Measurements from ENCODE around the gene FHAD1.

FHAD1 gene

GRCh38 chr1:15330028-15330427 is 83.0 kb downstream of the FHAD1 start:
- no peak for DNase-seq

DNA sequence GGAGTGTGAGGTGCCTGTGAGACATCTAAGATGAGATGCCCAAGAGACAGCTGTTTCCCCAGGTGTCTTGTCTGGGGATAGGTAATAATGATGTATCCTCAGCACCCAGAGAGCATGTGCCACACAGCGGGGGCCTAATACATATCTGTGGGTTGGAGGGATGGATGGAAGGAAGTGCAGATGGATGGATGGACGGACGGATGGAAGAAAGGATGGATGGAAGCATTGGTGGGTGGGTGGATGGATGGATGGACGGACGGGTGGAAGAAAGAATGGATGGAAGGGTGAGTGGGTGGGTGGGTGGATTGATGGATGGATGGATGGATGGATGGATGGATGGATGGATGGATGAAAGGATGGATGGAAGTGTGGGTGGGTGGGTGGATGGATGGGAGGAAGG is 84.2 kb downstream of the FHAD1 start:
- no peak for DNase-seq

DNA sequence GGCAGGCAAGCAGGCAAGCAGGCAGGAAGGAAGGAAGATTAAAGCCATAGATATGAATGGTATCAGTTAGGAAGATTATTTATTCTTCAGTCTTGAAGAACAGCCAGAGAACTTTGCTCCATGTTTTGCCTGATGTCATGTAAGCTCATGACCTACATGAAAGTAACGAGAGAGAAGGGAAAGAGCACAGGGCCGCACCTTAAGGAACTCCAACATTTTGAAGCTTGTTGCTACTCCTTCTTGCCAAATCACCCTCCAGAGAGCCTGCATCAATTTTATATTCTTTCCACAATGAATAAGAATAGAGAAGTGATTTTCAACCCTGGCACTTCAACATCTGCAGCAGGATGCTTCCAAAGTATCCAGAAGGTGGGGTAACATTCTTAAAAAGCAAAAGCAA is 84.7 kb downstream of the FHAD1 start:
- DNase-seq = no peak

DNA sequence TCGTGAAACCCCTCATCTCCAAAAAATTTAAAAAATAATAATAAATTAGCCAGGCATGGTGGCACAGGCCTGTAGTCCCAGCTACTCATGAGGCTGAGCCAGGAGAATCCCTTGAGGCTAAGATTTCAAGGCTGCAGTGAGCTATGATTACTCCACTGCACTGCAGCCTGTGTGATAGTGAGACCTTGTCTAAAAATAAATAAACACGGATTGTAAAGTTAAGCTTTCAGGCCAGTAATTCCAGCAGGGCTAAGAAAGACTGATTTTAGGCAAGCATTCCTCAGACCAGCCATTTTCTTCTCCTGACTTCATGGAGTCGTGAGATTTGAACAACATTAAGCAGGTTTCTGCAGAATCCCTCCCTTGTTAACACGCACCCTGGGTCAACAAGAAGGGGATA is 85.5 kb downstream of the FHAD1 start:
- no peak for DNase-seq

GRCh38 chr1:15332952-15333715 is 86.1 kb downstream of the FHAD1 start:
- no peak for DNase-seq

GRCh38 chr1:15334995-15335394 is 88.0 kb downstream of the FHAD1 start:
- DNase-seq = no peak

GRCh38 chr1:15336866-15337265 is 89.8 kb downstream of the FHAD1 start:
- no peak for DNase-seq

- DNase-seq = no peak
Observed at GRCh38 chr1:15337656-15338402, 90.8 kb downstream of the FHAD1 start.

GRCh38 chr1:15339570-15339969 is 92.5 kb downstream of the FHAD1 start:
- DNase-seq = no peak

DNA sequence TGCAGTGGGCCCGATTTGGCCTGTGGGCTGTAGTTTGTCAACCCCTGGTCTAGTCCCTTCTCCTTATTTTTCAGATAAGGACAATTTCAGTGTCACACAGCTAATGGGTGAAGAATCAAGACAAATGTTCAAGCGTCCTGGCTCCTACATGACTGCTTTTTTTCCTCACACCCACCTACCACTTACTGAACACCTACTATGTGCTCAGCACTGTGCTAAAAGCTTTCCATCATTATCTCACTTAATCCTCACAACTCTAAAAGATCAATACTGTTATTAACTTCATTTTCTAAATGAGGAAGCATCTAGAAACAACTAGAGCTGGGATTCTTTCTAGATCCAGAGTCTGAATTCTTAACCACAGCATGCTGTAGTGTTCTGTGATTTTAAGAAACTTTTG is 94.2 kb downstream of the FHAD1 start:
- DNase-seq = no peak

DNA sequence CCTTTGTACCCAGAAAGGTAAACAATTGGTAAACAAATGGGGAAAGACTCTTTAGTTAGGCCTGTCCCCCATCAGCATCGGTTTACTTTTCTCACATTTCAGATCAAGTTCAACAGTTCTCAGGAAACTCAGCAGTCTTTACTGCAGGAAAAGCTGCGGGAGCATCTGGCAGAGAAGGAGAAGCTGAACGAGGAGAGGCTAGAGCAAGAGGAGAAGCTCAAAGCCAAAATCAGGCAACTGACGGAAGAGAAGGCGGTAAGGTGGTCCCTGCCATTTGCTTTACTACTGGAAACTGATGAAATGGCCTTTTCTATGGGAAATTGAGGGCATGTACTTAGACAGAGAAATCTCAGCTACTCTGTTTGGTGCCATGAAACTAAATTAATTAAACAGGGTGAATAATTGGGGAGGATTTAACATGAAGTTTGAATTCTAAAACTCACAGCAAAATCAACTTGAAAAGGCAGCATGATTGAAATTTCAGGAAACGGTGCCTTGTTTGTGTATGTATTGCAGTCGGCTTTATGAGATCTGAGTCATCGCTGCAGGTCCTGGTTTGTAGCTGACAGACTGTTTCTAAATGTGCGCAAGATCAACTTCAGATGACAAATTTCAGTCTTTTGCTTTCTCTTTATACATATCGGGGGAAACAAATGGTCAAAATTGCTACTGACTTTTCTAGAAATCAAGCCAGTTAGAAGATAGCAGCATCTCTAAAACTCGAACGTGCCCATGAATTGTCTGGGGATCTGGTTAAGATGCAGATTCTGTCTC is 94.8 kb downstream of the FHAD1 start:
- DNase-seq = peak; percentile 36

- no peak for DNase-seq
Observed at GRCh38 chr1:15342408-15342967, 95.5 kb downstream of the FHAD1 start.

DNA sequence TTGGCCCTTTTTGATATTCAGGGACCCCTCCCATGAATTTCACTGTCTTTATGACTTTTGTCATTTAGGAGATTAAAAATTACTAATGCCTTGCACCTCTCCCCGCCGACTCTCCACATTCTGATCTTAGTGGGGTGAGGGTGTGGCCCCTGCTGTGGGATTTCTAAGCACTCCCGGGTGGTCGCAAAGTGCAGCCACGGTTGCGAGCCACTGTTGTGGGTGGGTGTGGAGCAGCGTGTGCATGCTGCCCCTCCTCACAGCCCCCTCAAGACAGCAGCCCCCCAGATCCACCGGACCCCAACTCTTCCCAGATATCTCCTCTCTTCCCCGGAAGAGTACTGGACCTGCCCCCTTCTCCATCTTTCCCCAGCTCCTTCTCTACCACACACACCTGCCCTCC is 96.1 kb downstream of the FHAD1 start:
- DNase-seq = no peak

GRCh38 chr1:15343729-15344128 is 96.7 kb downstream of the FHAD1 start:
- DNase-seq = no peak

DNA sequence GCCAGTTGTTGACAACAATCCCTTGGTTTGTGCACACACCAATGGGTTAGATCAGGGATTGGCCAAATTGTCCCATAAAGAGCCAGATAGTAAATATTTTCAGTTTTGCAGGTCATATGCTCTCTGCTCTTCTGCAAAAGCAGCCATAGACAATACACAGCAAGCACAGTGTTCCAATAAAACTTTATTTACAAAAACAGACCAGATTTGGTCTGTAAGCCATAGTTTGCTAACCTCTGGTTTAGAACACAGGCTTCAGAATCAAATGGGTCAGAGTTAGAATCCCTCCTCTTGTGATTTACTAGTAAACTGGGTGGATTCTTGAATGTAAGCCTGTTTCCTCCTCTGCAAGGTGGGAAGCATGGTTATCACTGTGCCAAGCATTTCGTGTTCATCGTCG is 97.4 kb downstream of the FHAD1 start:
- DNase-seq = no peak

- DNase-seq = no peak
Observed at GRCh38 chr1:15344800-15345704, 98.0 kb downstream of the FHAD1 start.

DNA sequence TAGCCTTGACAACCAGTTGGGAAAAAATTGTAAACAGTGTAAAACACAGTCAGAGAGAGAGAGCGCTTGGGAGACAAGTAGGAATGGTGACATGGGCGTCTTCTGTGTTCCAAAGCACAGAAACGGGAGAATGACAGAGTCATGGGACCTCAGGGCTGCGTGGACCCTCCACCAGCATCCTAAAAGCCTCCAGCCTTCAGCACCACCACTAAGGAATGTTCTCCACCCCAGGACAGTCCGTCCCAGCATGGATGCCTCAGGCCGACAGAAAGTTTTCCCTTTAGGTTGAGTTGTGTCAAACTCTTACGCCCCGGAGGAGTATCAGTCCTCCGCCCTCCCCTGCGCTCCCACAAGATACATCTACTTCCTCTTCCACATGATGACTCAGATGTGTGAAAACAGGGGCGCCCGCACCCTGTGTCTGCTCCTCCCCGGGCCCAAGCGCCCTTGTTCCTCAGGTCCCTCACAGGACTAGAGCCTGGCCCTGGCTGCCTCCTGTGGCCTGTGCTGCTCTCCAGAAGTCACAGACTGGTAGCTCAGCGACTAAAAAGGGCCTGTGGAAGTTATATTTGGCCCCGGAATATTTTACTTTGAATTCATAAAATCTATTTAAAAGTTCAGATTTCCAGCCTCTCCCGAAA is 98.8 kb downstream of the FHAD1 start:
- peak; percentile 57 for DNase-seq

DNA sequence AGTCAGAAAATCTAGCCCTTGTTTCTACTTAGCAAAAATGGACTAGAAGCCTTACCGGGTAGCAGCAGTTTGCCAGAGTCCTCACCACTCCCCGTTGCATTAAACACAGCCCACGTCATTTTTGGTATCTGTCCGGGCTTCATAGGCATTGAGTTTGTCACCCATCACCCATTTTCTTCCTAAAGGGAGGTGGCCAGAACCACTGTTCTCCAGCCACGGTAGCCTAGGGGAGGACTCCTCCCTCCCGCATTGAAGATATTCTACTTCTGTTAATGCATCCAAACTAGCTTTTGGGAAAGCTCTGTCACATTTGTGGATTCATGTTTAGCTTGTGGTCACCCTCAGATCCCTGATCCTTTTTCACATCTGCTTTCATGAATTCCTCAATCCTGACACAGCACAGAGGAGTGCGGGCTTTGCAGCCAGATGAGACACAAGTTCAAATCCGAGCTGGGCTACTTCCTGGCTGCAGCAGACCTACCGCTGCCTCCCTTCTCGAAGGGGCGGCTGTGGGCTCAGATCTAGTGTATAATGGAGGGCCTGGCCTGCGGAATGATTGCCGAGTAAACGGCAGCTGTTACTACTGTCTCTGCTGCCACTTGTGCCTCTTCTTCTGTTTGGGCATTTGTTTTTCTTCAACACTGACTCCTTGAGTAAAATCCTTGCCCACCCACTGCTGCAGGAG is 99.5 kb downstream of the FHAD1 start:
- no peak for DNase-seq

- no peak for DNase-seq
Observed at GRCh38 chr1:15347182-15347581, 100.2 kb downstream of the FHAD1 start.

- DNase-seq = no peak
Observed at GRCh38 chr1:15348648-15349047, 101.6 kb downstream of the FHAD1 start.

DNA sequence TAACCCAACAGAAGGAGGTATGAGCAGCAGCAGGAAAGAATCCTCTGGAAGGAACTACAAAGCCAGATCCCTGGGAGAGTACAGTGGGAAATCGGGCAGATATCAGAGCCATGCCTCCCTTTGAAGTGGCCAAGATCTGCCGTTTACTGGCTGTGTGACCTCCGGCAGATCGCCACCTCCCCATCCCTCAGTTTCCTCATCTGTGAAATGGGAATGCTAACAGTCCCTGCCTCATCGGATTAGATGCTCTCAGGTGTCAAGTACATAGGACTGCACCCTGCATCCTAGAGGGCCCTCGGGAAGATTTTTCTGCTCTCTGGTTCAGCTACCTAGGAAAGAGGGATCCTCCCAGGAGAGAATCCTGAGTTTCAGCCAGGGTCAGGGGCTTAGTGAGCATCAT is 102.1 kb downstream of the FHAD1 start:
- no peak for DNase-seq

All from SIG-M5 (cell line).